ENCODE results near the gene GNG12. TPM values are rescaled to one million over a fixed set of nuclear protein-coding genes. Genes with fewer than 3 reads are reported as not detected.

GNG12 gene
- total RNA-seq, 1 experiment from 2014 or later = 14.3 TPM

DNA sequence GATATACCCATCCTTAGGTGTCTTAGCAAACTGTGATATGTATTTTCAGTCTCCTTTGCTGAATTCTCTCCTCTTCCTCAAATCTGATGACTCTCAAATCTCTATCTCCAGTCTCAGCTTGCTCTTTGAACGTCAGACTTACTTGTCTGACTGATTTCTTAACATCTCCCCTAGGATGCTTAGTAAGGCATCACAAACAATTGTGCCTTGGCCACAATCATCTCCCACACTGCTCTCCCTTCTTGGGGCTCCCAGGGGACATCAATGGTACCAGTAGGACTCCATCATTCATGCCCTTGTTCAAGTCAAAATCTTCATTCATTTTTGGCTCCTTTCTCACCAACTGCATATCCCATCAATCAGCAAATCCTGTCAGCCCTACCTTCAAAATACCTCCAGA lies 42.0 kb downstream of the GNG12 start:
- no peaks in the 10 kb centered on the region for H3K27me3 Mint-ChIP-seq (ENCODE audit: low read depth)

More for the DNA sequence above, 42.0 kb downstream of the GNG12 start:
- Mint-ChIP-seq H3K4me1 (peaks cover 20 to 33% of the 10 kb centered on the region in 2 experiments), H3K27ac (no peak overlapping the region), H3K36me3 (ENCODE audit: insufficient read depth in 1 of 3, low read depth in 3 of 3) (no peaks in the 10 kb centered on the region), H3K9me3 (no peaks in the 10 kb centered on the region), H3K4me3 (no peak overlapping the region)
- no peak overlapping the region for H2BK5ac ChIP-seq (ENCODE audit: insufficient read length, low read length)
- H3K79me1 ChIP-seq (ENCODE audit: insufficient read depth, low read depth, low read length, poor library complexity, severe bottlenecking) = peaks cover 2% of the 10 kb centered on the region
- H3K27me3 ChIP-seq (ENCODE audit: insufficient read depth, low read length) = no peaks in the 10 kb centered on the region
- no peak overlapping the region for H4K5ac ChIP-seq (ENCODE audit: insufficient read length, low read depth, low read length)
- H2BK15ac ChIP-seq (ENCODE audit: low read depth, low read length) = no peak overlapping the region
- no peak overlapping the region for H3K14ac ChIP-seq (ENCODE audit: insufficient read depth, low read length)
- no peak overlapping the region for H3T11ph ChIP-seq (ENCODE audit: low read length)
- H2AFZ ChIP-seq (ENCODE audit: low read length) = no peak overlapping the region
- no peak overlapping the region for H4K8ac ChIP-seq (replicated peaks; ENCODE audit: insufficient read length, low read depth, low read length)
- no CpG with 5 or more reads among the region's 1 CpG for WGBS (ENCODE audit: extremely low coverage, insufficient read length, low lambda C conversion rate)
- no peak overlapping the region for H2BK12ac ChIP-seq (ENCODE audit: insufficient read length, low read depth, low read length)
- no peak overlapping the region for H3K4me2 ChIP-seq (ENCODE audit: insufficient read depth, insufficient read length, low read length)
- H3K27ac ChIP-seq (ENCODE audit: insufficient read length, low read depth, low read length) = no peak overlapping the region
- H3K9ac ChIP-seq (ENCODE audit: extremely low read depth, insufficient read length, low read length) = no peak overlapping the region
- H4K20me1 ChIP-seq (ENCODE audit: control insufficient read depth, insufficient read depth, insufficient read length) = no peaks in the 10 kb centered on the region
- no peaks in the 10 kb centered on the region for H3K23me2 ChIP-seq (ENCODE audit: insufficient read length, low read depth, low read length, poor library complexity, severe bottlenecking)
- 0 out of 2 replicates have a peak, but pooled peaks cover 2% of the 10 kb centered on the region for H3K79me2 ChIP-seq (ENCODE audit: insufficient read depth, low read length)
- H3K4me1 ChIP-seq (ENCODE audit: insufficient read depth, low read length) = 0 out of 2 replicates have a peak, but pooled peaks cover 5% of the 10 kb centered on the region
- DNase-seq = no peak
- H3K23ac ChIP-seq (ENCODE audit: insufficient read length, low read depth, low read length) = no peak overlapping the region
- H3K4ac ChIP-seq (ENCODE audit: low read depth, low read length) = no peak overlapping the region
- no peak overlapping the region for H4K91ac ChIP-seq (ENCODE audit: insufficient read length, low read depth, low read length)
- no peak overlapping the region for H2BK20ac ChIP-seq (ENCODE audit: low read depth, low read length, poor library complexity, severe bottlenecking)
- H2BK120ac ChIP-seq (ENCODE audit: low read depth, low read length, poor library complexity, severe bottlenecking) = no peak overlapping the region
- no peaks in the 10 kb centered on the region for H3K9me3 ChIP-seq (ENCODE audit: control insufficient read depth, low read depth, low read length)
- no peak overlapping the region for H3K18ac ChIP-seq (ENCODE audit: insufficient read length, low read depth, low read length)
- no peak overlapping the region for H2AK5ac ChIP-seq (ENCODE audit: insufficient read length, low read length)
- TF ChIP-seq, protein P1, sequence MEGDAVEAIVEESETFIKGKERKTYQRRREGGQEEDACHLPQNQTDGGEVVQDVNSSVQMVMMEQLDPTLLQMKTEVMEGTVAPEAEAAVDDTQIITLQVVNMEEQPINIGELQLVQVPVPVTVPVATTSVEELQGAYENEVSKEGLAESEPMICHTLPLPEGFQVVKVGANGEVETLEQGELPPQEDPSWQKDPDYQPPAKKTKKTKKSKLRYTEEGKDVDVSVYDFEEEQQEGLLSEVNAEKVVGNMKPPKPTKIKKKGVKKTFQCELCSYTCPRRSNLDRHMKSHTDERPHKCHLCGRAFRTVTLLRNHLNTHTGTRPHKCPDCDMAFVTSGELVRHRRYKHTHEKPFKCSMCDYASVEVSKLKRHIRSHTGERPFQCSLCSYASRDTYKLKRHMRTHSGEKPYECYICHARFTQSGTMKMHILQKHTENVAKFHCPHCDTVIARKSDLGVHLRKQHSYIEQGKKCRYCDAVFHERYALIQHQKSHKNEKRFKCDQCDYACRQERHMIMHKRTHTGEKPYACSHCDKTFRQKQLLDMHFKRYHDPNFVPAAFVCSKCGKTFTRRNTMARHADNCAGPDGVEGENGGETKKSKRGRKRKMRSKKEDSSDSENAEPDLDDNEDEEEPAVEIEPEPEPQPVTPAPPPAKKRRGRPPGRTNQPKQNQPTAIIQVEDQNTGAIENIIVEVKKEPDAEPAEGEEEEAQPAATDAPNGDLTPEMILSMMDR (conservative IDR thresholded peaks at IDR 0.05) = no peak
- H3K56ac ChIP-seq (ENCODE audit: insufficient read length, low read depth, low read length) = no peak overlapping the region

All from H9 (cell line).